Measurements from ENCODE around the gene TRAPPC10.

DNA sequence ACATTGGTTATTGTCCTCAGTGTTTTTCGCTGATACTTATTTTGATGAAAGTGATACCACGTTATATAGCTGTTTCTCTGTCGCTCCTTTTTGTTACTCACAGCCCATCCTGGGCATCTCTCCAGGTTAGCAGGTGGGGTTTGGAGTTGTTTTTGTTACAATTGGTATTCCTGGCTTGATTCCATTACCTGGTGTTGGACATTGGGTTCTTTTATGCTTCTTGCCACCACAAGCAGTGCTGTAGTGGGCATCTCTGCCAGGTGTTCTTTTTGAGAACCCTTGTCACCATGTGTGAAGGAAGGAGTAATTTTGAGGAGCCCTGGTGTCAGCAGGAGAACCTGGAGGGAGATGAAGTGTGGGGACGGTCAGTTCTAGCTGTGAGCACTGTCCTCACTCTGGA, 47.6 kb downstream of the TRAPPC10 start:
- TF ChIP-seq POLR2AphosphoS5 (IDR thresholded peaks at IDR 0.05; ENCODE audit: borderline replicate concordance, low read depth, low read length) (no peak), EZH2 (IDR thresholded peaks at IDR 0.05) (no peak)
